Left ventricle myocardium inferior (tissue), 1 donor: ENCODE measurements around the gene PEMT. TPM values are rescaled to one million over a fixed set of nuclear protein-coding genes. Genes with fewer than 3 reads are reported as not detected.
"Not testable (repeated sequence)": the region's sequence is repeated elsewhere in the genome, so short reads cannot be mapped to it uniquely, and the experiment has no call there.

Experiments used
- DNase-seq: peaks from one replicate; pipeline ENCODE4 v3.0.0-alpha.2; 2020
- H3K27ac ChIP-seq: fragments of 200-600 bp; replicated peaks from 2 replicates; pipeline ENCODE4 v1.8.0; 2021
- H3K27me3 ChIP-seq: fragments of 200-600 bp; 2 replicates; pipeline ENCODE4 v1.8.0; 2021; ENCODE audit warnings: low read depth
- H3K36me3 ChIP-seq: fragments of 200-600 bp; 2 replicates; pipeline ENCODE4 v1.8.0; 2021
- H3K4me1 ChIP-seq: fragments of 200-600 bp; 2 replicates; pipeline ENCODE4 v1.8.0; 2021
- H3K4me3 ChIP-seq: fragments of 200-600 bp; 2 replicates; pipeline ENCODE4 v1.8.0; 2021; ENCODE audit warnings: mild to moderate bottlenecking, moderate library complexity
- H3K9me3 ChIP-seq: fragments of 200-600 bp; replicated peaks from 2 replicates; pipeline ENCODE4 v1.8.0; 2021
- intact Hi-C: fragments of 100-400 bp; cut with micrococcal nuclease; formaldehyde crosslinking; loops from one replicate; pipeline ENCODE4 v1.11.0; 2022
- total RNA-seq: library from RNA; stranded (reverse); fragmentation: NEBNext Ultra II Directional; extraction: Animal tissue kit (Norgen Biotek cat#: 25700); gene quantifications from one replicate; pipeline ENCODE4 v1.2.1, GENCODE V29; 2021
- TF ChIP-seq, protein P1 (sequence below): fragments of 200-600 bp; IDR thresholded peaks from 2 replicates; pipeline ENCODE4 v1.8.0; 2021; ENCODE audit warnings: antibody characterized with exemption, mild to moderate bottlenecking, borderline replicate concordance
- donor health status: DM: no; HTN: yes; CAD: no; lungs with severe emphysema.

PEMT gene
- total RNA-seq, 1 donor from 2014 or later, result 18.8 TPM

DNA sequence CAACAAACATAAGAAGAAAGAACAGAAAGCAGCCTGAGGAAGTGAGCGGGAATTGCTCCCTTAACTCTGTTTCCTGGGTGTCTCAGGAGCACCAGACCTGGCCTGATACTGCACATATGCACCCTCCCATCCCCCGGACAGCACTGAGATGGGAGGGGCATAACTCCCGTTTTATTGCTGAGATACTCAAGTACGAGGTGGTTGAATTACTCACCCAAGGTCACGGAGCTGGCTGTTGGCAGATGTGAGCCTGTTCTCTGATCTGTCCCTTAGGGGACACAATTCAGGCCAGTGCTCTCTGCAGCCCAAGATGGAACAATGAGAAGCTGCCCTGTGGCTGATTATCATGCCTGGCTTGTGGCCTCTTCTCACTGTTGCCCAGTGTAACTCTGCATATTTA lies 123.8 kb downstream of the PEMT start:
- TF ChIP-seq, protein P1, sequence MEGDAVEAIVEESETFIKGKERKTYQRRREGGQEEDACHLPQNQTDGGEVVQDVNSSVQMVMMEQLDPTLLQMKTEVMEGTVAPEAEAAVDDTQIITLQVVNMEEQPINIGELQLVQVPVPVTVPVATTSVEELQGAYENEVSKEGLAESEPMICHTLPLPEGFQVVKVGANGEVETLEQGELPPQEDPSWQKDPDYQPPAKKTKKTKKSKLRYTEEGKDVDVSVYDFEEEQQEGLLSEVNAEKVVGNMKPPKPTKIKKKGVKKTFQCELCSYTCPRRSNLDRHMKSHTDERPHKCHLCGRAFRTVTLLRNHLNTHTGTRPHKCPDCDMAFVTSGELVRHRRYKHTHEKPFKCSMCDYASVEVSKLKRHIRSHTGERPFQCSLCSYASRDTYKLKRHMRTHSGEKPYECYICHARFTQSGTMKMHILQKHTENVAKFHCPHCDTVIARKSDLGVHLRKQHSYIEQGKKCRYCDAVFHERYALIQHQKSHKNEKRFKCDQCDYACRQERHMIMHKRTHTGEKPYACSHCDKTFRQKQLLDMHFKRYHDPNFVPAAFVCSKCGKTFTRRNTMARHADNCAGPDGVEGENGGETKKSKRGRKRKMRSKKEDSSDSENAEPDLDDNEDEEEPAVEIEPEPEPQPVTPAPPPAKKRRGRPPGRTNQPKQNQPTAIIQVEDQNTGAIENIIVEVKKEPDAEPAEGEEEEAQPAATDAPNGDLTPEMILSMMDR, result no peak
- Histone ChIP-seq H3K27me3 (peaks cover 12% of the 10 kb centered on the region), H3K4me3 (no peak overlapping the region), H3K27ac (no peak overlapping the region), H3K4me1 (peaks cover 11% of the 10 kb centered on the region), H3K36me3 (no peaks in the 10 kb centered on the region), H3K9me3 (no peaks in the 10 kb centered on the region)
- intact Hi-C loops, result no loop called here
- DNase-seq, result no peak

DNA sequence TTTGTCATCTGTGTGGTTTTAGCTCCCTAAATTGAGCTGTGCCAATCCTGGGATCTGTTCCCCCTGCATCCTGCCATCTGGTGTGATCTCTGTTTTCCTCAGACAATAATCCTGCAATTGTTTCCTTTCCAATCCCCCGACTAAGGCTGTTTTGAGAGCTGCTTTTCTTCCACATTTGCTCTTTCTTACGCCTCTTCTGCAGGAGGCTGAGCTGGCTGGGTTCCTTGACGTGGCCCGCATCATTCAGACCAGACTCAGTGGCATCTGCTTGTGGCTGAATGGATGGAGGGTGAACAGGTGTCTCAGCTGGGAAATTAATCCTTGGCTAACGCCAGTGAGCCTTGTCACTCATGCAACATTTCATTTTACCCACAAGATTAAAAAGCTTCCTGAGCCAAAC lies 124.5 kb downstream of the PEMT start:
- intact Hi-C loops, result no loop called here
- Histone ChIP-seq H3K36me3 (no peaks in the 10 kb centered on the region), H3K4me1 (peaks cover 11% of the 10 kb centered on the region), H3K27me3 (peaks cover 12% of the 10 kb centered on the region), H3K27ac (no peak overlapping the region), H3K4me3 (no peak overlapping the region), H3K9me3 (no peaks in the 10 kb centered on the region)
- no peak for DNase-seq
- TF ChIP-seq, protein P1, result no peak

DNA sequence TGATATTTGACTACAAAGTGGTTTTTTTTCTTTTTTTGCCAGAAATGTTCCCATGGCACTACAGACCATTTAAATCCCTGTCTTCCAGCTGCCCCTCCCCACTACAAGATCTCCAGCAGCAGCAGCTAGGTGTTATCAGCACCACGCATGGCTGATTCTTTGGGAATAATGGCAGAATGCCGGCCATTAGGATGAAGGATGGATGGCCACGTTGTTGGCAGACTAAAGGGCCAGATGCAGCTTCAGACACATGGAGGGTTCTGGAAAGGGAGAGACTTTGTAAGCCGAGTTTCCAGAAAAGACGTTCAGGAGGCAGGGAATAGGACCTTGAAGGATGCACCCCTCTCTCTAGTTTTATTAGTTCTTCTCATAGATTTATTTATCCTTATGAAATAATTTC lies 125.0 kb downstream of the PEMT start:
- Histone ChIP-seq H3K27me3 (peaks cover 12% of the 10 kb centered on the region), H3K9me3 (no peaks in the 10 kb centered on the region), H3K4me1 (peaks cover 11% of the 10 kb centered on the region), H3K4me3 (no peak overlapping the region), H3K27ac (no peak overlapping the region), H3K36me3 (no peaks in the 10 kb centered on the region)
- no peak for DNase-seq
- intact Hi-C loops, result no loop called here
- TF ChIP-seq, protein P1, result no peak

DNA sequence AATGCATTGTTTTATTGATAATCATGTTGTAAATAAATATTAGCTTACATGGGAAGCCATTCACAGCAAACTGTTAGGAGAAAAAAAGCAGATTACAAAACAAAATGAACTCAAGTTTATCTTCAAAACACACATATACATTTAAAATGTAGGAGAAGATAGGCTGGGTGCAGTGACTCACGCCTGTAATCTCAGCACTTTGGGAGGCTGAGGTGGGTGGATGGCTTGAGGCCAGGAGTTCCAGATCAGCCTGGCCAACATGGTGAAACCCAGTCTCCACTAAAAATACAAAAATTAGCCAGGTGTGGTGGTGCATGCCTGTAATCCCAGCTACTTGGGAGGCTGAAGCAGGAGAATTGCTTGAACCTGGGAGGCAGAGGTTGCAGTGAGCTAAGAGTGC lies 125.6 kb downstream of the PEMT start:
- intact Hi-C loops, DNase-seq, H3K4me3 ChIP-seq, H3K27me3 ChIP-seq, H3K36me3 ChIP-seq, H3K9me3 ChIP-seq, H3K27ac ChIP-seq: not testable (repeated sequence)
- peaks cover 11% of the 10 kb centered on the region for H3K4me1 ChIP-seq

DNA sequence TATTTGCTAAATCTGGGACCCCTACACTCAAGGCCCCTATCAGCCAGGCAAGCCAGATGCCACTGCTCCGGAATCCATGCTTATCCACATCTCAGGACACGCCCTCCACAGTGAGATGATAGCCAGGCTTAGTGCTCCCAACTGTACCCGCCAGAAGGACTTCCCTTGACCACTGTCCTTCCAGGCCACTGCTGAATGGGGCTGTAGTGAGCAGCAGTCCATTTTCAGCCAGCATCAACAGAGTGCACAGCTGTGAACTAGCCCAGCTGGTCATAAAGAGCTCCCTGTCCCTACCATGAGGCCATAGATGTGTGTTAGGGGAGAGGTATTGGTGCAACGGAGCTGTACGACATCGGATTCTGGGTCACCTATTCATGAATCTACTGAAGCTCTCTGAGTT lies 127.7 kb downstream of the PEMT start:
- Histone ChIP-seq H3K36me3 (no peaks in the 10 kb centered on the region), H3K9me3 (no peaks in the 10 kb centered on the region), H3K27me3 (no peaks in the 10 kb centered on the region), H3K27ac (no peak overlapping the region), H3K4me1 (peaks cover 9% of the 10 kb centered on the region), H3K4me3 (no peak overlapping the region)
- intact Hi-C loops, result no loop called here
- TF ChIP-seq, protein P1, result no peak
- DNase-seq, result no peak

DNA sequence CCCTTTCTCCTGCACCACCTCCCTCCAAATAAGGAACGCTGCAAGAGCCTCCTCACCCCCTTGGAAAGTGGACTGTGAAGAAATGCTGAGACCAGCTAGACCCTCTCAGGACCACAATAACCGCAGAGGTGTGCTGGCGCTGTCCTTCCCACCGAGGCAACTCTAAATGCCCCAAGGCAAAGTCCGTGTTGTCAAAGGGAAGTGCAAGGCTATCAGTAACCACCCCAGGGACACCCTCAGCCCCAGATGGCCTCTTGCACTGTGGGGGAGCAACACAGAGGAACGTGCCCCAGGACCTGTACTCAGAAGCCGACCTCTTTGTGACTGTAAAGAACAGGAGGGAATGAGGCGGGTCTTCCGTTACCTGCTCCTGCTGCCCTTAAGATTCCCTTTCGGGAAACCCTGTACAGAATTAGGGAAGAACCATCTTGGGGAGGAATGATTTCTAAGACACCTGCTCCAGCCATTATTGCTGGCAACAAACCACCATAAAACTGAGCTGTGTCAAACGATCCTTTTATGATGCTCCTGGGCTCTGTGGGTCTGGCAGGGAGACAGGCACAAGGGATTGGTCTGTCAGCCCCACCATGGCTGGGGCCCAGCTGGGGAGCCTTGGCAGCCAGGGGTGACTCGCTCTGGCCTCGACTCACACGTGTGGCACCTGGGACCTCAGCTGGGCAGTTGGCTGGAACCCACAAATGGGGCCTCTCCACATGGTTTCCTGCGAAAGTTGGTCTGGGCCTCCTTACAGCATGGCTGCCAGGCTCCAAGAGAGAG lies 129.3 kb downstream of the PEMT start:
- intact Hi-C loops, result no loop called here
- TF ChIP-seq, protein P1, result no peak
- Histone ChIP-seq H3K27ac (no peak overlapping the region), H3K4me1 (no peaks in the 10 kb centered on the region), H3K9me3 (no peaks in the 10 kb centered on the region), H3K4me3 (no peak overlapping the region), H3K36me3 (no peaks in the 10 kb centered on the region), H3K27me3 (no peaks in the 10 kb centered on the region)
- no peak for DNase-seq
